Rectal smooth muscle tissue (tissue), 1 donor: Measurements from ENCODE around the gene PCDHA5.
"Not testable (repeated sequence)": the region's sequence is repeated elsewhere in the genome, so short reads cannot be mapped to it uniquely, and the experiment has no call there.

Experiments used
- H3K27ac ChIP-seq: one replicate; pipeline ENCODE4 v1.7.0; 2013; ENCODE audit warnings: low read depth, low read length, inconsistent platforms
- H3K27me3 ChIP-seq: one replicate; pipeline ENCODE4 v1.7.0; 2013; ENCODE audit warnings: low read length; ENCODE audit not compliant: control insufficient read depth, insufficient read depth
- H3K36me3 ChIP-seq: one replicate; pipeline ENCODE4 v1.7.0; 2013; ENCODE audit warnings: low read length; ENCODE audit not compliant: control insufficient read depth, insufficient read depth
- H3K4me1 ChIP-seq: one replicate; pipeline ENCODE4 v1.7.0; 2013; ENCODE audit warnings: low read length; ENCODE audit not compliant: control insufficient read depth, insufficient read depth
- H3K4me3 ChIP-seq: one replicate; pipeline ENCODE4 v1.7.0; 2013; ENCODE audit warnings: low read length
- H3K9ac ChIP-seq: one replicate; pipeline ENCODE4 v1.7.0; 2013; ENCODE audit warnings: low read length

The PCDHA5 gene

GRCh38 chr5:140821375-140822280, at the start of gene PCDHA5:
PCDHA5 (plus strand) TSS chr5:140821613.
- Histone ChIP-seq H3K27me3 (no peaks in the 10 kb centered on the region), H3K9ac (no peak within 1 kb of the TSS), H3K27ac (no peak within 1 kb of the TSS), H3K36me3 (no peaks in the 10 kb centered on the region), H3K4me3 (no peak within 1 kb of the TSS), H3K4me1 (no peaks in the 10 kb centered on the region)

GRCh38 chr5:140780512-140780911, 40.9 kb upstream of the PCDHA5 start:
- no peaks in the 10 kb centered on the region for H3K36me3 ChIP-seq
- no peak overlapping the region for H3K27ac ChIP-seq
- H3K27me3 ChIP-seq, result no peaks in the 10 kb centered on the region
- H3K4me1 ChIP-seq, result no peaks in the 10 kb centered on the region
- no peak overlapping the region for H3K9ac ChIP-seq
- H3K4me3 ChIP-seq, result no peak overlapping the region

GRCh38 chr5:140785905-140786686, 35.3 kb upstream of the PCDHA5 start, which contains the start of gene PCDHA1:
PCDHA1 (plus strand) TSS chr5:140786140.
- Histone ChIP-seq H3K36me3 (no peaks in the 10 kb centered on the region), H3K4me1 (no peaks in the 10 kb centered on the region), H3K9ac (no peak within 1 kb of the TSS), H3K27me3 (no peaks in the 10 kb centered on the region), H3K27ac (no peak within 1 kb of the TSS), H3K4me3 (no peak within 1 kb of the TSS)

GRCh38 chr5:140787422-140787821, 34.0 kb upstream of the PCDHA5 start:
- not testable (repeated sequence) for H3K4me1 ChIP-seq, H3K27ac ChIP-seq, H3K36me3 ChIP-seq, H3K9ac ChIP-seq, H3K27me3 ChIP-seq, H3K4me3 ChIP-seq

- not testable (repeated sequence) for H3K36me3 ChIP-seq, H3K27me3 ChIP-seq, H3K4me3 ChIP-seq, H3K9ac ChIP-seq, H3K4me1 ChIP-seq, H3K27ac ChIP-seq
Observed at GRCh38 chr5:140787849-140788504, 33.4 kb upstream of the PCDHA5 start.

- Histone ChIP-seq H3K27ac (no peak overlapping the region), H3K4me3 (no peak overlapping the region), H3K9ac (no peak overlapping the region), H3K4me1 (no peaks in the 10 kb centered on the region), H3K27me3 (no peaks in the 10 kb centered on the region), H3K36me3 (no peaks in the 10 kb centered on the region)
Observed at GRCh38 chr5:140791089-140791488, 30.3 kb upstream of the PCDHA5 start.

GRCh38 chr5:140794595-140795258, 26.7 kb upstream of the PCDHA5 start, which contains the start of gene PCDHA2:
PCDHA2 (plus strand) TSS chr5:140794852.
- Histone ChIP-seq H3K4me1 (no peaks in the 10 kb centered on the region), H3K9ac (no peak within 1 kb of the TSS), H3K27me3 (no peaks in the 10 kb centered on the region), H3K36me3 (no peaks in the 10 kb centered on the region), H3K27ac (no peak within 1 kb of the TSS), H3K4me3 (no peak within 1 kb of the TSS)

GRCh38 chr5:140795259-140795641, 26.2 kb upstream of the PCDHA5 start:
- Histone ChIP-seq H3K27me3 (no peaks in the 10 kb centered on the region), H3K9ac (no peak overlapping the region), H3K4me3 (no peak overlapping the region), H3K36me3 (no peaks in the 10 kb centered on the region), H3K4me1 (no peaks in the 10 kb centered on the region), H3K27ac (no peak overlapping the region)

- H3K27ac ChIP-seq, H3K36me3 ChIP-seq, H3K27me3 ChIP-seq, H3K4me3 ChIP-seq, H3K4me1 ChIP-seq, H3K9ac ChIP-seq: not testable (repeated sequence)
Observed at GRCh38 chr5:140796072-140796717, 25.2 kb upstream of the PCDHA5 start.

GRCh38 chr5:140796718-140797095, 24.7 kb upstream of the PCDHA5 start:
- Histone ChIP-seq H3K36me3 (no peaks in the 10 kb centered on the region), H3K9ac (no peak overlapping the region), H3K27ac (no peak overlapping the region), H3K27me3 (no peaks in the 10 kb centered on the region), H3K4me3 (no peak overlapping the region), H3K4me1 (no peaks in the 10 kb centered on the region)

- H3K9ac ChIP-seq, result no peak within 1 kb of the TSS
- H3K4me3 ChIP-seq, result peak within 1 kb of the TSS; percentile 14
- no peak within 1 kb of the TSS for H3K27ac ChIP-seq
- no peaks in the 10 kb centered on the region for H3K36me3 ChIP-seq
- H3K4me1 ChIP-seq, result no peaks in the 10 kb centered on the region
- no peaks in the 10 kb centered on the region for H3K27me3 ChIP-seq
Observed at GRCh38 chr5:140800816-140801493, 20.5 kb upstream of the PCDHA5 start, which contains the start of gene PCDHA3. PCDHA3 (plus strand) TSS chr5:140801057.
